ENCODE measurements around the gene ELMO1.

GRCh38 chr7:36942541-36942940, 506.1 kb downstream of the ELMO1 start:
- TF ChIP-seq CTCF (IDR thresholded peaks at IDR 0.05): no peak
- no peak for TF ChIP-seq POLR2A (IDR thresholded peaks at IDR 0.05)
- TF ChIP-seq POLR2AphosphoS5 (IDR thresholded peaks at IDR 0.05): no peak

All from transverse colon (tissue), 4 donors.